K562 (cell line): ENCODE results near the gene ADCYAP1R1.

ENCODE experiments used
- CHD2 ChIP-seq: IDR thresholded peaks from 2 replicates; pipeline ENCODE4 v1.6.1; 2011; ENCODE audit warnings: low read depth, low read length
- FOXM1 ChIP-seq, 2 experiments: fragments of 450-650 bp in 1 of 2; sonication (generic) in 1 of 2; formaldehyde crosslinking in 1 of 2; IDR thresholded peaks; 2 replicates each; pipeline versions ENCODE4 v1.6.1 to v1.9.0; 2017 to 2022; ENCODE audit warnings: low read depth in 2 of 2, mild to moderate bottlenecking in 2 of 2, missing genetic modification reagents in 1 of 2, moderate library complexity in 1 of 2
- KDM5B ChIP-seq: fragments of 200-600 bp; sonication (generic); IDR thresholded peaks from 2 replicates; pipeline ENCODE4 v1.6.1; 2012; ENCODE audit warnings: low read depth, mild to moderate bottlenecking, moderate library complexity, low read length, control low read depth, inconsistent platforms; ENCODE audit not compliant: insufficient replicate concordance
- NR2C1 ChIP-seq, 2 experiments: fragments of 450-650 bp; IDR thresholded peaks; 2 replicates each; pipeline ENCODE4 v1.6.1; 2017; ENCODE audit warnings: mild to moderate bottlenecking in 2 of 2, antibody characterized with exemption in 1 of 2, inconsistent platforms in 1 of 2, missing compliant biosample characterization in 1 of 2, missing genetic modification characterization in 1 of 2
- PHF20 ChIP-seq: fragments of 450-650 bp; IDR thresholded peaks from 2 replicates; pipeline ENCODE4 v1.6.1; 2018; ENCODE audit not compliant: partially characterized antibody
- POLR2A ChIP-seq: fragments of 450-650 bp; conservative IDR thresholded peaks from 2 replicates; pipeline ENCODE4 v1.6.1; 2016
- POLR2AphosphoS5 ChIP-seq: IDR thresholded peaks from 2 replicates; pipeline ENCODE4 v1.6.1; 2011; ENCODE audit warnings: mild to moderate bottlenecking, low read depth, low read length, moderate library complexity; ENCODE audit not compliant: control insufficient read depth, insufficient read depth
- TOE1 ChIP-seq, 2 experiments: fragments of 450-650 bp in 1 of 2; sonication (generic) in 1 of 2; formaldehyde crosslinking in 1 of 2; IDR thresholded peaks; 2 replicates each; pipeline versions ENCODE4 v1.7.1 to v1.8.0; 2016 to 2022; ENCODE audit warnings: borderline replicate concordance in 2 of 2, mild to moderate bottlenecking in 2 of 2, antibody characterized with exemption in 1 of 2, inconsistent platforms in 1 of 2, low read depth in 1 of 2, missing genetic modification reagents in 1 of 2, moderate library complexity in 1 of 2

- no peak for TF ChIP-seq KDM5B
- TF ChIP-seq POLR2AphosphoS5 = no peak
- TF ChIP-seq PHF20 = no peak
- TF ChIP-seq CHD2 = no peak
- no peak for TF ChIP-seq FOXM1 (IDR thresholded peaks at IDR 0.05; ENCODE audit: low read depth)
- TF ChIP-seq FOXM1 (CRISPR knock-in tag; IDR thresholded peaks at IDR 0.05; ENCODE audit: low read depth) = no peak
- TF ChIP-seq POLR2A = no peak
- no peak for TF ChIP-seq TOE1 (IDR thresholded peaks at IDR 0.05; ENCODE audit: borderline replicate concordance)
- no peak for TF ChIP-seq TOE1 (CRISPR knock-in tag; IDR thresholded peaks at IDR 0.05; ENCODE audit: borderline replicate concordance, low read depth)
- TF ChIP-seq NR2C1 (IDR thresholded peaks at IDR 0.05) = no peak
- TF ChIP-seq NR2C1 (tag; IDR thresholded peaks at IDR 0.05) = no peak
These were observed 13.0 kb downstream of the ADCYAP1R1 start for GRCh38 chr7:31065021-31065593.
